ENCODE results near the gene VCP.

The VCP gene

DNA sequence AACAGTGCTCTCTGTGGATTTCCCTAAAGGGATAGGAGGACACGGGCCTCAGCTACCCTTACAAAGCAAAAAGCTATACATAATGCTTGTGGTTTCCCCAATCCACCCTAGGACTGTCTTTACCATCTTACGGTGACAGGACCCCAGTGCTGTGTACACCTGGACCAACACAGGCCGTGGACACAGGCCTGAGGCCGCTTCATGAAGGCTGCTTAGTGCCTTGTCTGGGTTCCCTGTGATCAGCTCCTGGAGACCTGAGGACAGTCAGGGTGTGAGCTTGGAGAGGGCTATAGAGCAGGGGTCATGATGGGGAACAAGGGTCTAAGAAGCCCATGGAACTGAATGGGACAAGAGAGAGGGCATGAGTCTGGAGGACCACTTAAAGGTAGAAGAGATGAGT is 4.4 kb upstream of the VCP start:
- Histone ChIP-seq H3K9me2 (ENCODE audit: low read depth, low read length) (no peaks in the 10 kb centered on the region), H3K27ac (ENCODE audit: low read depth, low read length, poor library complexity, severe bottlenecking) (no peak overlapping the region), H3K27me3 (ENCODE audit: insufficient read depth, low read length) (no peaks in the 10 kb centered on the region), H3K79me2 (ENCODE audit: insufficient read depth, low read length) (peaks cover 8% of the 10 kb centered on the region; the same call in 1 of the 2 replicates), H3K36me3 (ENCODE audit: insufficient read depth, low read length) (peaks cover 39% of the 10 kb centered on the region), H3K4me3 (ENCODE audit: low read depth, low read length, poor library complexity, severe bottlenecking) (no peak overlapping the region), H3K4me1 (ENCODE audit: insufficient read depth, low read length, severe bottlenecking) (peaks cover 30% of the 10 kb centered on the region), H3K9ac (ENCODE audit: low read length) (no peak overlapping the region), H3K9me3 (ENCODE audit: low read length) (no peaks in the 10 kb centered on the region), H3K4me2 (ENCODE audit: low read length) (no peak overlapping the region), H3F3A (ENCODE audit: insufficient read depth, low read length) (no peaks in the 10 kb centered on the region), H4K20me1 (ENCODE audit: insufficient read depth, low read length) (no peaks in the 10 kb centered on the region), H2AFZ (ENCODE audit: low read length) (no peak overlapping the region)
- TF ChIP-seq CTCF (IDR thresholded peaks at IDR 0.05; ENCODE audit: low read length) = no peak
- no peak for TF ChIP-seq EZH2 (IDR thresholded peaks at IDR 0.05; ENCODE audit: borderline replicate concordance, low read length)

- H3K4me3 ChIP-seq (ENCODE audit: low read depth, low read length, poor library complexity, severe bottlenecking) = no peak overlapping the region
- H3K9ac ChIP-seq (ENCODE audit: low read length) = no peak overlapping the region
- no peak overlapping the region for H3K27ac ChIP-seq (ENCODE audit: low read depth, low read length, poor library complexity, severe bottlenecking)
- H3K79me2 ChIP-seq (ENCODE audit: insufficient read depth, low read length) = peaks cover 22% of the 10 kb centered on the region
- peaks cover 45% of the 10 kb centered on the region for H3K36me3 ChIP-seq (ENCODE audit: insufficient read depth, low read length)
- H3K27me3 ChIP-seq (ENCODE audit: insufficient read depth, low read length) = no peaks in the 10 kb centered on the region
- H3K9me3 ChIP-seq (ENCODE audit: low read length) = no peaks in the 10 kb centered on the region
- H3K4me1 ChIP-seq (ENCODE audit: insufficient read depth, low read length, severe bottlenecking) = peaks cover 32% of the 10 kb centered on the region
- H3F3A ChIP-seq (ENCODE audit: insufficient read depth, low read length) = no peaks in the 10 kb centered on the region
- no peaks in the 10 kb centered on the region for H3K9me2 ChIP-seq (ENCODE audit: low read depth, low read length)
- no peak overlapping the region for H2AFZ ChIP-seq (ENCODE audit: low read length)
- no peak overlapping the region for H3K4me2 ChIP-seq (ENCODE audit: low read length)
- H4K20me1 ChIP-seq (ENCODE audit: insufficient read depth, low read length) = no peaks in the 10 kb centered on the region
- TF ChIP-seq EZH2 (IDR thresholded peaks at IDR 0.05; ENCODE audit: borderline replicate concordance, low read length) (no peak), CTCF (IDR thresholded peaks at IDR 0.05; ENCODE audit: low read length) (no peak)
Measured at GRCh38 chr9:35075358-35075757, 2.9 kb upstream of the VCP start.

DNA sequence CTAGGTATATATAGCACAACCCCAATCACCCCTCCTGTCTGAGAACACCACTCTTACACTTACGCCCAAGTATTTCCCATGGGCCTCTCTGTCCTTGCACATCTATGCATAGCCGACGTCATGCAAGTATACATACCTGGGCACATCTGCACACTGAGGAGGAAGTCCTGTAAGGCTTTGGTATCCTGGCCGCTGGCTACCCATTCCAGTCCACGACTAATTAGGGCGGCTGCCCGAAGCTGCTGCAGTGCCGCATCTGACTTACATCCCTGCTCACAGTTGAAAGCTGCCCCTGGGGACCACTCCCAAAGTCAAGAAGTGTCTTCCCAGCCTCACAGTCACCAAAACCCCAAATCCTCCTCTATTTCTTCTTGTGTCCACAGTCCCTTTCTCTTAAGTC is 2.4 kb upstream of the VCP start:
- TF ChIP-seq CTCF (IDR thresholded peaks at IDR 0.05; ENCODE audit: low read length) (no peak), EZH2 (IDR thresholded peaks at IDR 0.05; ENCODE audit: borderline replicate concordance, low read length) (no peak)
- H3K27me3 ChIP-seq (ENCODE audit: insufficient read depth, low read length) = no peaks in the 10 kb centered on the region
- no peak overlapping the region for H3K4me3 ChIP-seq (ENCODE audit: low read depth, low read length, poor library complexity, severe bottlenecking)
- H3K27ac ChIP-seq (ENCODE audit: low read depth, low read length, poor library complexity, severe bottlenecking) = no peak overlapping the region
- no peaks in the 10 kb centered on the region for H3K9me2 ChIP-seq (ENCODE audit: low read depth, low read length)
- peaks cover 35% of the 10 kb centered on the region for H3K4me1 ChIP-seq (ENCODE audit: insufficient read depth, low read length, severe bottlenecking)
- no peaks in the 10 kb centered on the region for H3F3A ChIP-seq (ENCODE audit: insufficient read depth, low read length)
- no peak overlapping the region for H2AFZ ChIP-seq (ENCODE audit: low read length)
- no peak overlapping the region for H3K9ac ChIP-seq (ENCODE audit: low read length)
- H3K79me2 ChIP-seq (ENCODE audit: insufficient read depth, low read length) = peaks cover 27% of the 10 kb centered on the region
- no peaks in the 10 kb centered on the region for H3K9me3 ChIP-seq (ENCODE audit: low read length)
- H3K4me2 ChIP-seq (ENCODE audit: low read length) = no peak overlapping the region
- H3K36me3 ChIP-seq (ENCODE audit: insufficient read depth, low read length) = peaks cover 50% of the 10 kb centered on the region
- H4K20me1 ChIP-seq (ENCODE audit: insufficient read depth, low read length) = no peaks in the 10 kb centered on the region
